Astrocyte of the cerebellum (primary cell): Measurements from ENCODE around the gene CFAP46.
"Not testable (repeated sequence)": the region's sequence is repeated elsewhere in the genome, so short reads cannot be mapped to it uniquely, and the experiment has no call there.

ENCODE experiments used
- DNase-seq: peaks from one replicate; pipeline ENCODE4 v3.0.0-alpha.2; 2011; ENCODE audit warnings: low read depth
- H3K4me3 ChIP-seq: 2 replicates; pipeline ENCODE4 v1.5.1; 2011; ENCODE audit warnings: mild to moderate bottlenecking, low read depth, low read length, moderate library complexity
- in situ Hi-C: cut with HindIII; loops from 2 replicates; pipeline ENCODE4 v1.10.0; 2017; ENCODE audit warnings: low sequenced_read_pairs
- TF ChIP-seq, protein P1 (sequence below): IDR thresholded peaks from 2 replicates; pipeline ENCODE4 v1.5.1; 2012; ENCODE audit warnings: low read length, low read depth, moderate library complexity, mild to moderate bottlenecking; ENCODE audit errors: missing control alignments

Gene CFAP46

DNA sequence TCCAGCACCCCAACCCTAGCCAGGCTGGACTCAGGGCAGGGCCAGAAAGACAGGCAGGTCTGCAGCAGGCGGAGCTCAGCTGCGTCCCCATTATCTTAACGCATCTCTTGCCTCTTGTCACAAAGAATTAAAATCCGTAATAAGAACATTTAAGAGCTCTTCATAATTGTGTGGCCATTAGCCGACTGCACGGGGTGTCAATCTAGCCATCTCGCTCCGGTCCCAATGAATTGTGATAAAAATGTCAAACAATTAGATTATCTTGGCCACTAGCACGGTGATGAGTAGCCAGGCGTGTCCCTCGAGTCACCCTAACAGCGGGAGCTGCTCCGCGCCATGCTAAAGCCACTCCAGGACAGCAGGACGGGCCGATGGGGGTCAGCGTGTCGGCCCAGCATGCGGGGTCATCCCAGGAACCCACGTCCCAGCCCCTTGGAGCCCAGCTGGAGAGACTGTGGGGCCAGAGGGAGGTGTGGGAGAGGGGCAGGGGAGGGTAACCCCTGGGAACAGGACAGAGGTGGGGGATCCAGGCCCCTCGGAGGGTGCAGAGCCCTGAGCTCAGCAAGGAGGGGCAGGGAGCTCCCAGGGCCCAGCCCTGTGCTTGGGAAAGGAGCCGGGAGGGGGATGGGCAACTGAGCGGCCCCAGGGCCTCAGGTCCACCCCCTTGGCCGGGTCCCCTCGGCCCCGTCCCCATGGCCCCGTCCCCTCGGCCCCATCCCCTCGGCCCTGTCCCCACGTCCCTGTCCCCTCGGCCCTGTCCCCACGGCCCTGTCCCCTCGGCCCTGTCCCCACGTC lies 138.8 kb downstream of the CFAP46 start:
- TF ChIP-seq, protein P1, sequence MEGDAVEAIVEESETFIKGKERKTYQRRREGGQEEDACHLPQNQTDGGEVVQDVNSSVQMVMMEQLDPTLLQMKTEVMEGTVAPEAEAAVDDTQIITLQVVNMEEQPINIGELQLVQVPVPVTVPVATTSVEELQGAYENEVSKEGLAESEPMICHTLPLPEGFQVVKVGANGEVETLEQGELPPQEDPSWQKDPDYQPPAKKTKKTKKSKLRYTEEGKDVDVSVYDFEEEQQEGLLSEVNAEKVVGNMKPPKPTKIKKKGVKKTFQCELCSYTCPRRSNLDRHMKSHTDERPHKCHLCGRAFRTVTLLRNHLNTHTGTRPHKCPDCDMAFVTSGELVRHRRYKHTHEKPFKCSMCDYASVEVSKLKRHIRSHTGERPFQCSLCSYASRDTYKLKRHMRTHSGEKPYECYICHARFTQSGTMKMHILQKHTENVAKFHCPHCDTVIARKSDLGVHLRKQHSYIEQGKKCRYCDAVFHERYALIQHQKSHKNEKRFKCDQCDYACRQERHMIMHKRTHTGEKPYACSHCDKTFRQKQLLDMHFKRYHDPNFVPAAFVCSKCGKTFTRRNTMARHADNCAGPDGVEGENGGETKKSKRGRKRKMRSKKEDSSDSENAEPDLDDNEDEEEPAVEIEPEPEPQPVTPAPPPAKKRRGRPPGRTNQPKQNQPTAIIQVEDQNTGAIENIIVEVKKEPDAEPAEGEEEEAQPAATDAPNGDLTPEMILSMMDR = no peak
- in situ Hi-C loops = no loop called here

DNA sequence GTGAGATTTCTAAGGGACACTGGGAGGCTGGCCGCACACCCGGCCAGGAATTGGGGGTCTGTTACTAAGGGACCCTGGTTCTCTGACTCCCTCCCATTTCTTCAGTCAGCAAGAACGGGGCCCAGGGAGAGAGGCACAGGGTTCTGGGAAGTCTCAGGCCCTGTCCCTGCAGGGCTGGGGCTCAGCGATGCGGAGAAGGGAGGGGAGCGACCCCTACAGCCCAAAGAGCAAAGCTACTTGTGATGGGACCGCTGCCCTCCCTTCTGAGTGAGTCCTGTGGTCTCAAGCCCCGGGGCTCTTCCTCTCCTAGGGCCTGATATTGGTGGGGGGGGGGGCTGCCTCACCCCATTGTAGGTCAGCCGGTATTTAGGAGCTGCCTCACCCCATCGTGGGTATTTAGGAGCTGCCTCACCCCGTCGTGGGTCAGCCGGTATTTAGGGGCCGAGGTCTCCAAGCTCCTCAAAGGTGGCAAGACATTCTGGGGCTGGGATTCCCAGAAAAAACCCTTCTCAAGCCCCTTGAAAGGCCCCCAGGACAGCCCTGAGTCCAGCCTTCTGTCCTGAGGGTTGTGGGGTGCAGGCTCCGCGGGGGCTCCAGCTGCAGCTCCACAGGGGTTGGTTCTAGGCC lies 139.6 kb downstream of the CFAP46 start:
- DNase-seq = no peak
- TF ChIP-seq, protein P1 = no peak
- in situ Hi-C loops = no loop called here
- H3K4me3 ChIP-seq = no peak overlapping the region

More for the DNA sequence above, 138.8 kb downstream of the CFAP46 start:
- DNase-seq = no peak
- H3K4me3 ChIP-seq = no peak overlapping the region

DNA sequence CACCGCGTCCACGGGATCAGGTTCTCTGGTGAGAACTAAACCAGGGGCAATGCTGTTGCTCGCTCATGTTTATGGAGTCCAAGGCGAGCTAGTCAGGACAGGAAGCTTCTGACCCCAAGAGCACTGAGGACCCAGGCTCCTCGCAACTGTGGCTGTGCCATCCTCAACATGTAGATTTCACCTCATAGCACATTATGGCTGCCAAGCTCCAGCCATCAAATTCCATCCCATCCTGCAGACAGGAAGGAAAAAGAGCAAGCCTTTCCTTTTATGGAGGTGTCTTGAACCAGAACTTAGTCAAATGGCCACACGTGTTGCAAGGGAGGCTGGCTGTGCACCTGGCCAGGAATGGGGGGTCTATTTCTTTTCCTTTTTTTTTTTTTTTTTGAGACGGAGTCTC lies 140.3 kb downstream of the CFAP46 start:
- no peak for DNase-seq
- TF ChIP-seq, protein P1 = no peak
- in situ Hi-C loops = no loop called here
- H3K4me3 ChIP-seq = no peak overlapping the region

DNA sequence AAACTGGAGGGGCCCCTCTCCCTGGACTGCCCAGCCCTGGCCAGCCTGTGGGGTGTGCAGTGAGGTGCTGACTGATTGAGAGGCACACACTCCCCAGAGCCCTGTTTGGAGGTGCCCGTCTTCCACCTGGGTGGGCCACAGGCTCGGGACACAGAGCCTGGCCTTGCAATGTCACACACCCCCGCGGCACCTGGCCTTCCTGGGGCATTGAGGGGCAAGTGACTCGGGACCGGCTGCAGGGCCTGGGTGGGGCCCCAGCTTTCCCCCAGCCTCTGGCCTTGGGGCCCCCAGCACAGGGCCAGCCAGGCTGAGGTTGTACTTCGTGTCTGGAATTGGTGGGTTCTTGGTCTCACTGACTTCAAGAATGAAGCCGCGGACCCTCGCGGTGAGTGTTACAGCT lies 142.5 kb downstream of the CFAP46 start:
- in situ Hi-C loops = no loop called here
- TF ChIP-seq, protein P1 = no peak
- H3K4me3 ChIP-seq = no peak overlapping the region
- DNase-seq = no peak

DNA sequence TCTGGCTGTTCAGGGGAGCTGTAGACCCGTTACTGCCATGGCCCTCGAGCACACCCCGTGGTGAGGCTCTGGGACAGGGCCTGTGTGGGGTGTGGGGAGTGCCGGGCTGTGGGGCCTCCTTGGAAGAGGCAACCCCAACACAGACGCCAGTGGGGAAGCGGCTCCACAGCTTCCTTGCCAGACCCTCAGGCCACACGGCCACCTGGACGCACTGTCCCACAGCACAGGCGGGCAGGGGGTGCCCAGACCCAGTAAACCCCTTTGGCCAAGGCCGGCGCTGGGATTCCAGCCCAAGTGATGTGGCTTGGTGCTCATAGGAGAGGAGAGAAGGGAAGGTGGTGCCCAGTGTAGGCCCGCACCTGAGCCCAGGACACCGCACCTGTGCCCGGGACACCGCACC lies 143.5 kb downstream of the CFAP46 start:
- in situ Hi-C loops = no loop called here

DNA sequence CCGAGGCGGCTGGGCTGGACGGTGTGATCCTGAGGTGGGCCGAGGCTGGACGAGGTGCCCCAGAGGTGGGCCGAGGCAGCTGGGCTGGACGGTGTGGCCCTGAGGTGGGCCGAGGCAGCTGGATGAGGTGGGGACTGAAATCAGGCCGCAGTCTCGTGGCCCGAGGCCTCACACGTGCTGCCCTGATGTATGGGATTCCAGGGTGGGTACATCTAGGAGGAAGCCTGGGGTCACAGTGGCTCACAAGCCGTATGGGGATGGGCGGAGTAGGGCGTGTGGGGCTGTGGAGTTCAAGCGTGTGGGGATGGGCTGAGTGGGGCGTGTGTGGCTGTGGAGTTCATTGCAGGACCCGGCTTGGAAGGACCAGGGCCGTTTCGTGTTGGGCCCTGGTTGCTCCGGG lies 144.0 kb downstream of the CFAP46 start:
- TF ChIP-seq, protein P1 = no peak
- in situ Hi-C loops = no loop called here
- DNase-seq = no peak
- no peak overlapping the region for H3K4me3 ChIP-seq

More for the DNA sequence above, 143.5 kb downstream of the CFAP46 start:
- TF ChIP-seq, protein P1 = no peak
- no peak overlapping the region for H3K4me3 ChIP-seq
- DNase-seq = no peak

DNA sequence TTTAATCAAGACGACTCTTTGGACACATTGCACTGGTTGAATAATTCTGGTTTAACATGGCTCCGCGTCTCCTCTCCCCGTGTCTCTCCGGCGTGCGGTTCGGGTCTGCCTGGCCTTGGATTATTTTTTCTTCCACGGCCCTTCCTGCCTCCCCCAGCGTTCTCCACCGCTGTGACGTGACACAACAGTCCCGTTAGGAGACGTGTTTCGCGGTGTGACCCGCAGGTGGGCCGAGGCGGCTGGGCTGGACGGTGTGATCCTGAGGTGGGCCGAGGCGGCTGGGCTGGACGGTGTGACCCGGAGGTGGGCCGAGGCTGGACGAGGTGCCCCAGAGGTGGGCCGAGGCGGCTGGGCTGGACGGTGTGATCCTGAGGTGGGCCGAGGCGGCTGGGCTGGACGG lies 144.4 kb downstream of the CFAP46 start:
- DNase-seq, in situ Hi-C loops, H3K4me3 ChIP-seq: not testable (repeated sequence)
